Measurements from ENCODE around the gene STARD3NL. TPM values are rescaled to one million over a fixed set of nuclear protein-coding genes. Genes with fewer than 3 reads are reported as not detected.

Gene STARD3NL
- total and polyA plus RNA-seq, 2 experiments from 2014 or later: 55.1 to 55.3 TPM

DNA sequence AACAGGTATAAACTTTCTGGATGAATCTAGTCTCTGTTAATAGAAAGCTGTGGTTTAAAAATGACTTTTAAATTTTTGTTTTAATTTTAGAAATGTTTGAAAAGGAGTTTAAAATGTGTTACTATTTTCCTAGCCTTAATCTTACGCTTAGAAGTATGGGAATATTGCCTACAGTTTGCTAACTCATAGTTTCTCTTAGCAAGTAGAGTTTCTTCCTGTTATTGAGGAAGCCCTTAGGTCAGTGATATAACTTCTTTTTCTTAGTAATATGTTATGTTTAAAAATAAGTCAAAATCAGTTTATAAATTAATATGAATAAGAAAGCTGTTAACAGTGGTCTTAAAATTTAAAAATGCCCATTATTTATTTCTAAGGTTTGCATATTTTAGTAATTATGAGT is 3.1 kb downstream of the STARD3NL start:
- Histone ChIP-seq H3K9me2 (ENCODE audit: insufficient read depth) (no peaks in the 10 kb centered on the region), H3K4me3 (no peak overlapping the region), H3K36me3 (ENCODE audit: insufficient read depth) (no peaks in the 10 kb centered on the region), H3K27me3 (ENCODE audit: insufficient read depth) (no peaks in the 10 kb centered on the region), H3K27ac (ENCODE audit: low read depth) (no peak overlapping the region), H3K79me2 (replicated peaks; ENCODE audit: insufficient read depth) (peaks cover 74% of the 10 kb centered on the region), H4K20me1 (replicated peaks; ENCODE audit: insufficient read depth) (peaks cover 5% of the 10 kb centered on the region; the same call in 1 of the 2 replicates), H3F3A (replicated peaks; ENCODE audit: low read depth) (no peaks in the 10 kb centered on the region), H3K4me1 (ENCODE audit: insufficient read depth) (0 out of 2 replicates have a peak, but pooled peaks cover 5% of the 10 kb centered on the region), H3K4me2 (no peak overlapping the region), H2AFZ (no peak overlapping the region)
- Mint-ChIP-seq H3K27ac (no peak overlapping the region), H3K27me3 (ENCODE audit: insufficient read depth, low read depth, poor library complexity) (peaks cover 3% of the 10 kb centered on the region), H3K9me3 (no peaks in the 10 kb centered on the region), H3K4me3 (no peak overlapping the region), H3K36me3 (ENCODE audit: low read depth) (peaks cover 5% of the 10 kb centered on the region; the same call in 2 of the 3 replicates), H3K4me1 (peaks cover 22% of the 10 kb centered on the region)
- DNase-seq (ENCODE audit: low spot score) (no peak), ATAC-seq (no peak)
- no peak for TF ChIP-seq POLR2AphosphoS5 (IDR thresholded peaks at IDR 0.05; ENCODE audit: low read depth)
- TF ChIP-seq, protein P1, sequence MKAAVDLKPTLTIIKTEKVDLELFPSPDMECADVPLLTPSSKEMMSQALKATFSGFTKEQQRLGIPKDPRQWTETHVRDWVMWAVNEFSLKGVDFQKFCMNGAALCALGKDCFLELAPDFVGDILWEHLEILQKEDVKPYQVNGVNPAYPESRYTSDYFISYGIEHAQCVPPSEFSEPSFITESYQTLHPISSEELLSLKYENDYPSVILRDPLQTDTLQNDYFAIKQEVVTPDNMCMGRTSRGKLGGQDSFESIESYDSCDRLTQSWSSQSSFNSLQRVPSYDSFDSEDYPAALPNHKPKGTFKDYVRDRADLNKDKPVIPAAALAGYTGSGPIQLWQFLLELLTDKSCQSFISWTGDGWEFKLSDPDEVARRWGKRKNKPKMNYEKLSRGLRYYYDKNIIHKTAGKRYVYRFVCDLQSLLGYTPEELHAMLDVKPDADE (IDR thresholded peaks at IDR 0.05): no peak
- TF ChIP-seq, protein P2, sequence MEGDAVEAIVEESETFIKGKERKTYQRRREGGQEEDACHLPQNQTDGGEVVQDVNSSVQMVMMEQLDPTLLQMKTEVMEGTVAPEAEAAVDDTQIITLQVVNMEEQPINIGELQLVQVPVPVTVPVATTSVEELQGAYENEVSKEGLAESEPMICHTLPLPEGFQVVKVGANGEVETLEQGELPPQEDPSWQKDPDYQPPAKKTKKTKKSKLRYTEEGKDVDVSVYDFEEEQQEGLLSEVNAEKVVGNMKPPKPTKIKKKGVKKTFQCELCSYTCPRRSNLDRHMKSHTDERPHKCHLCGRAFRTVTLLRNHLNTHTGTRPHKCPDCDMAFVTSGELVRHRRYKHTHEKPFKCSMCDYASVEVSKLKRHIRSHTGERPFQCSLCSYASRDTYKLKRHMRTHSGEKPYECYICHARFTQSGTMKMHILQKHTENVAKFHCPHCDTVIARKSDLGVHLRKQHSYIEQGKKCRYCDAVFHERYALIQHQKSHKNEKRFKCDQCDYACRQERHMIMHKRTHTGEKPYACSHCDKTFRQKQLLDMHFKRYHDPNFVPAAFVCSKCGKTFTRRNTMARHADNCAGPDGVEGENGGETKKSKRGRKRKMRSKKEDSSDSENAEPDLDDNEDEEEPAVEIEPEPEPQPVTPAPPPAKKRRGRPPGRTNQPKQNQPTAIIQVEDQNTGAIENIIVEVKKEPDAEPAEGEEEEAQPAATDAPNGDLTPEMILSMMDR (conservative IDR thresholded peaks at IDR 0.05; ENCODE audit: low read depth in 2 of 2): no peak
- TF ChIP-seq, protein P3, sequence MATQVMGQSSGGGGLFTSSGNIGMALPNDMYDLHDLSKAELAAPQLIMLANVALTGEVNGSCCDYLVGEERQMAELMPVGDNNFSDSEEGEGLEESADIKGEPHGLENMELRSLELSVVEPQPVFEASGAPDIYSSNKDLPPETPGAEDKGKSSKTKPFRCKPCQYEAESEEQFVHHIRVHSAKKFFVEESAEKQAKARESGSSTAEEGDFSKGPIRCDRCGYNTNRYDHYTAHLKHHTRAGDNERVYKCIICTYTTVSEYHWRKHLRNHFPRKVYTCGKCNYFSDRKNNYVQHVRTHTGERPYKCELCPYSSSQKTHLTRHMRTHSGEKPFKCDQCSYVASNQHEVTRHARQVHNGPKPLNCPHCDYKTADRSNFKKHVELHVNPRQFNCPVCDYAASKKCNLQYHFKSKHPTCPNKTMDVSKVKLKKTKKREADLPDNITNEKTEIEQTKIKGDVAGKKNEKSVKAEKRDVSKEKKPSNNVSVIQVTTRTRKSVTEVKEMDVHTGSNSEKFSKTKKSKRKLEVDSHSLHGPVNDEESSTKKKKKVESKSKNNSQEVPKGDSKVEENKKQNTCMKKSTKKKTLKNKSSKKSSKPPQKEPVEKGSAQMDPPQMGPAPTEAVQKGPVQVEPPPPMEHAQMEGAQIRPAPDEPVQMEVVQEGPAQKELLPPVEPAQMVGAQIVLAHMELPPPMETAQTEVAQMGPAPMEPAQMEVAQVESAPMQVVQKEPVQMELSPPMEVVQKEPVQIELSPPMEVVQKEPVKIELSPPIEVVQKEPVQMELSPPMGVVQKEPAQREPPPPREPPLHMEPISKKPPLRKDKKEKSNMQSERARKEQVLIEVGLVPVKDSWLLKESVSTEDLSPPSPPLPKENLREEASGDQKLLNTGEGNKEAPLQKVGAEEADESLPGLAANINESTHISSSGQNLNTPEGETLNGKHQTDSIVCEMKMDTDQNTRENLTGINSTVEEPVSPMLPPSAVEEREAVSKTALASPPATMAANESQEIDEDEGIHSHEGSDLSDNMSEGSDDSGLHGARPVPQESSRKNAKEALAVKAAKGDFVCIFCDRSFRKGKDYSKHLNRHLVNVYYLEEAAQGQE (IDR thresholded peaks at IDR 0.05; ENCODE audit: unreplicated experiment): no peak

DNA sequence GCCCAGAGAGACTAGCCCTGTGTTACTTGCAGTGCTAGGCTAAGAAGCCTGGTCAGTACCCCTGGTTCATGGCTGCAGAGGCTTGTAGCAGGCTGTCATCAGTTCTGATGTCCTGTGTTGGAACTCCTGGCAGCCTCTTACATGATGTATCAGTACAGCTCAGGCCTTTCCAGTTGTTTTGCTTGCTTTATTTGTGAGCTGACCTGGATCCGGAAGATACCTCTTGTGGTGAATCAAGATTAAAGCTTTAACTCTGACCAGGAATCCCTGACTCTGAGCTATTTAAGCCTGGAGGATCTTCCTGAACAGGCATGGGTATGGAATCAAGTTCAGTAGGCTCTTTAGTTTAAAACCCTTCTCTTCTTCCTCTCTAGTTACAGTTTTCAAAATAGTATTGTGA is 4.4 kb downstream of the STARD3NL start:
- Histone ChIP-seq H3K36me3 (ENCODE audit: insufficient read depth) (no peaks in the 10 kb centered on the region), H3K4me2 (no peak overlapping the region), H3K27me3 (ENCODE audit: insufficient read depth) (no peaks in the 10 kb centered on the region), H3K79me2 (replicated peaks; ENCODE audit: insufficient read depth) (peaks cover 85% of the 10 kb centered on the region), H3K4me3 (no peak overlapping the region), H4K20me1 (replicated peaks; ENCODE audit: insufficient read depth) (peaks cover 5% of the 10 kb centered on the region; the same call in 1 of the 2 replicates), H3K27ac (ENCODE audit: low read depth) (no peak overlapping the region), H3F3A (replicated peaks; ENCODE audit: low read depth) (no peaks in the 10 kb centered on the region), H2AFZ (no peak overlapping the region), H3K9me2 (ENCODE audit: insufficient read depth) (no peaks in the 10 kb centered on the region), H3K4me1 (ENCODE audit: insufficient read depth) (peaks cover 12% of the 10 kb centered on the region; the same call in 1 of the 2 replicates)
- H3K27ac Mint-ChIP-seq: no peak overlapping the region
- ATAC-seq (no peak), DNase-seq (ENCODE audit: low spot score) (no peak)
- peaks cover 3% of the 10 kb centered on the region for H3K27me3 Mint-ChIP-seq (ENCODE audit: insufficient read depth, low read depth, poor library complexity)
- peaks cover 33% of the 10 kb centered on the region for H3K4me1 Mint-ChIP-seq
- H3K36me3 Mint-ChIP-seq (ENCODE audit: low read depth): peaks cover 5% of the 10 kb centered on the region; the same call in 2 of the 3 replicates
- H3K4me3 Mint-ChIP-seq: no peak overlapping the region
- H3K9me3 Mint-ChIP-seq: no peaks in the 10 kb centered on the region
- TF ChIP-seq ZNF114 (CRISPR knock-in tag; IDR thresholded peaks at IDR 0.05) (no peak), CREB1 (CRISPR knock-in tag; IDR thresholded peaks at IDR 0.05; ENCODE audit: low read depth) (no peak), ZNF331 (CRISPR knock-in tag; IDR thresholded peaks at IDR 0.05; ENCODE audit: low read depth) (no peak), NANOG (IDR thresholded peaks at IDR 0.05; ENCODE audit: borderline replicate concordance) (no peak), EZH2 (IDR thresholded peaks at IDR 0.05; ENCODE audit: low read depth, unreplicated experiment) (no peak)
- TF ChIP-seq, protein P2 (conservative IDR thresholded peaks at IDR 0.05; ENCODE audit: low read depth in 2 of 2): no peak
- TF ChIP-seq, protein P3 (IDR thresholded peaks at IDR 0.05; ENCODE audit: unreplicated experiment): no peak
